Islet precursor cell (in vitro differentiated cells): Measurements from ENCODE around the gene NXN.
"Not testable (repeated sequence)": the region's sequence is repeated elsewhere in the genome, so short reads cannot be mapped to it uniquely, and the experiment has no call there.

ENCODE experiments used
- DNase-seq: peaks from one replicate; pipeline ENCODE4 v3.0.0-alpha.2; 2018

The NXN gene

GRCh38 chr17:952592-952991 is 27.0 kb downstream of the NXN start:
- DNase-seq, result not testable (repeated sequence)

DNA sequence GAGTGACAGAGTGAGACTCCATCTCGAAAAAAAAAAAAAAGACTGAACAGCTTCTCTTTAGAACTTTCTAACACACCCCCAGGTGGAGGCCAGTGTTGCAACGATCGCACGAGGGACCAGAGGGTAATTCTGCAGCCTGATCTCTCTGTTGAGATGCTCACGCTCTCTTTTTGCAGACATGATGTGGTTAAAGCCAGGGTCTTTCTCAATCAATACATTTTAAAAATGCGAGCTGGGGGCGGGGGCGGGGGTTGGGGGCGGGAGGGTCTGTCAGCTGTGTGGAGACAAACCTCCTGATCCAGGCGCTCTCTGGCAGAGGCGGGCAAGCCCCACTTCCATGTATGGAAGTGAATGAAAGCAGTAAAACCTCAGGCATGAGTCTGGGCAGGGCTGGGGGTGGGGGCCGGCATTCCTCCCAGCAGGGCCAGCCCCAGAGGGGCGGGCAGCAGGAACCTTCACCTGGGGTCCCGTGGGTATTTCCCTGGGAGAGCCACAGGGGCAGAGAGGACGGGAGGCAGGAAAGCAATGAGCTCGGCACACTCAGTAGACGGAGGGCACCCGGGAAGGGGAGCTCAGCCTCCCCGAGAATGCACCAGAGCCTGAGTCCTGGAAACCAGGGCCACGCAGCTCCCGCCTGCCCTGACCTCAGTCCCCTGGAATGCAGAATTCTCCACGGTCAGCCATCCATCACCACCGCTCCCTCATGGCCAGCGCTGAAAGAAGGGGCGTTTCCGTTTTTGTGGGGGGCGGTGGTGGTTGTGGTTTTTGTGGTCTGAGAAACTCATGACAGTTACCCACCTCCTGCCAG is 28.0 kb downstream of the NXN start:
- peak; percentile 99 for DNase-seq

GRCh38 chr17:949623-950303 is 29.8 kb downstream of the NXN start:
- DNase-seq, result peak; percentile 79

GRCh38 chr17:948284-948852 is 31.2 kb downstream of the NXN start:
- peak; percentile 88 for DNase-seq

DNA sequence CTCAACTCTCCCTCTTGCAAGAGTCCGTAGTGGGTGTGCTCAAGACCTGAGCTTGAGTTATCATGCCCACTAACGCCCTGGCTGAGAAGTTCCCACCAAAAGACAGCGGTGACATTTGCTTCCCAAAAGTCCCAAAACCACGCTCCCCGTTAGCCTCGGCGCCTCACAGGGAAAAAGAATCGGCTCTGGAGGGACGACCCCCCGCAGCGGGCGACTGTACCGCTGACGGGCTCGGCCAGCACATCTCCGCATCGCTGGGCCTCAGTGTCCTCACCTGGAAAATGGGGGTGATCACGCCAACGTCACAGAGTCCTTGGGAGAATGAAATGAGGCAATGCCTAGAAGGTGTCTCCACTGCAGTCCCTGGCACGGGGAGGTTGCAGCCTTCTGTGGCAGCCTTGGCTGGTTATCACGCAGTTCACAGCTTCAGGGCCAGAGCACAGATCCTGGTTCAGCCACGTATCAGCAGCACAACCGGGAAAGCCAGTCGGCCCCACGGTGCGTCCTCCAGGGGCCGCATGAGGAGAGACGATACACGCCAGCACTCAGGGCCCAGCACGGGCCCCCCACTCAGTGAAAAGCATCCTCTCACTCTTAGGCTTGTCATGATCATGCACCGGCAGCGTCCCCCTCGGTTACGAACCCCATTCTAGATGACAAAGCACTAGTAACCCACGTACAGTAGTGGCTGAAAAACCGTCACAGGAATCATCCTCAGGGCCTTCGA is 32.9 kb downstream of the NXN start:
- DNase-seq, result no peak

DNA sequence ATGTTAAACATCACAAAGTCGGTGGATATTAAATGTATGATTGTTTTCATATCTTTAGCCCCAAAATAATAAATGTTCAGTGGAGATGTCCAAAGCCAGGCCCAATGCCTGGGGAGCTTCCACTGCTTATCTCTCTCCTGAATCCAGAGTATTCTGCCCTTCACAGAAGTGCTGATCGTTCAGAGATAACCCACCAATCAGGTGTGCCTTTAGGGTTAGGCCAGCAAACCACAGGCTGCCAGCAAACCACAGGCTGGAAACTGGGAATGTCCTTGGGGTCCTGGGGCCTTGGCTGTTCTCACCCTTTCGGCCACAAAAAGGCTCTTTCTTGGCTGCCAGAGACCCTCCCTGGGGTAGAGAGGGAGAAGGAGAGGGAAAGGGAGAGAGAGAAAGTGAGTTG is 33.9 kb downstream of the NXN start:
- DNase-seq, result peak; percentile 96

- DNase-seq, result no peak
Observed at GRCh38 chr17:944266-944826, 35.2 kb downstream of the NXN start.

- DNase-seq, result peak; percentile 57
Observed at GRCh38 chr17:935485-935884, 44.1 kb downstream of the NXN start.

DNA sequence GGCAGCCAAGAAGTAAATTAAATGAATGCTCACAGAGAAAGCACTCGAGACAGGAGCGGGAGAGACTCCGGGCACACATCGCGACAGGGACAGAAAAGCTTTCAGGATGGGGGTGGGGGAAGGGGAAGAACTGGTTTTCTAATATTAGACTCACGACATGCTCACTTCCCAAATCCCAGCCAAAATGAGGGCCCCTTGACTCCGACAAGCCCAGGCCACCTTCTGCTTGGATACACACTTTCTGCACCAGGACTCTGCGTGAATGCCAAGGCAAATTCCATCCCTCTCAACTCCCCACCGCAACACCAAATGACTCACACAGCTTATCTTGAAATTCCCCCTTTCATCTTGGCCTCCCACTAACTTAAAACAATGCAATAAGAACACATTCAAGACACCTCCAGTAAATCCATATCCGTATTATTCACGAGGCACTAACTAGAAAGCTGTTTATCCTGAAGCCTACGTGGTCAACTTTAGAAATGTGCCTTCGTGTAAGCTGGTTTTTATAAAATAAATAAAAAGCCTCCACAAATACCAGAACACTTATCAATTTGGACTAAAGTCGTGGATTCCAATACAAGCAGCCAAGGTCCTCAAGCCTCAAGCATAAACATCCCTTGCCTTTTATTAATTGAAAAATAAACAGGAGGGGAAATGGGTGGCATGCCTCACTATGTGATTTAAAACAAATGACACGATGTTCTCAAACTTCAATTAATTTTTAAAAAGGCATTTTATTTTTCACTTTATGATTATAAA is 46.1 kb downstream of the NXN start:
- peak; percentile 98 for DNase-seq

DNA sequence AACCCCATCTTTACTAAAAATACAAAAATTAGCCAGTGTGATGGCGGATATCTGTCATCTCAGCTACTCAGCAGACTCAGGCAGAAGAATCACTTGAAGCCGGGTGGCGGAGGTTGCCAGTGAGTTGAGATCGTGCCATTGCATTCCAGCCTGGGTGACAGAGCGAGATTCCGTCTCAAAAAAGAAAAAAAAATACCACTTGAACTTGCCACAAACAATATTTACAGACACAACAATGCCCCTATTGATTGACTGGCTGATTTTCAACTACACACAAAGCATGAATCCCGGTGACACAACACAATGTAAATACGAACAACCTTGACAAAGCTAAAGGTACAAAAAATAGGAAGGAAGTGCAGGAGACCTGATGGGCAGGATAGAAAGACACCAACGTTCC is 49.3 kb downstream of the NXN start:
- no peak for DNase-seq

- DNase-seq, result no peak
Observed at GRCh38 chr17:929586-929985, 50.0 kb downstream of the NXN start.

- peak; percentile 92 for DNase-seq
Observed at GRCh38 chr17:927611-928461, 51.7 kb downstream of the NXN start.

DNA sequence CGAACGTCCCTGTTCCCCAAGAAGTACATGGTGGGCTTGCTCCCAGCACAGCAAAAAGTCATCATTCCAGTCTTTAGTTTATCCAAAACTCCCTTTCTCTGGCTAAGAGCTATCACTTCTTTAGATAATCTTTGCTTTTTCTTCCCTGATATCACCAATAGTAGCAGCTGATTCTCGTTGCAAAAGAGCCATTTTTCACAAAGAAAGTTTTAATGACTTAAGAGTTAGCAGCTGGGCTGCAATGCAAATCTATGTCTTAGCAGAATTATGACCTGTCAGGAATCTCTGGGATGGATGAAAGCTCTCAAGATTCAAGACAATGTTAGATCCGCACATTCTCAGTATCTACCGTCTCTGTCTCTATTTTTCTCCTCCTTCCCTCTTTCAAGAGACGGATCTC is 53.8 kb downstream of the NXN start:
- no peak for DNase-seq

DNA sequence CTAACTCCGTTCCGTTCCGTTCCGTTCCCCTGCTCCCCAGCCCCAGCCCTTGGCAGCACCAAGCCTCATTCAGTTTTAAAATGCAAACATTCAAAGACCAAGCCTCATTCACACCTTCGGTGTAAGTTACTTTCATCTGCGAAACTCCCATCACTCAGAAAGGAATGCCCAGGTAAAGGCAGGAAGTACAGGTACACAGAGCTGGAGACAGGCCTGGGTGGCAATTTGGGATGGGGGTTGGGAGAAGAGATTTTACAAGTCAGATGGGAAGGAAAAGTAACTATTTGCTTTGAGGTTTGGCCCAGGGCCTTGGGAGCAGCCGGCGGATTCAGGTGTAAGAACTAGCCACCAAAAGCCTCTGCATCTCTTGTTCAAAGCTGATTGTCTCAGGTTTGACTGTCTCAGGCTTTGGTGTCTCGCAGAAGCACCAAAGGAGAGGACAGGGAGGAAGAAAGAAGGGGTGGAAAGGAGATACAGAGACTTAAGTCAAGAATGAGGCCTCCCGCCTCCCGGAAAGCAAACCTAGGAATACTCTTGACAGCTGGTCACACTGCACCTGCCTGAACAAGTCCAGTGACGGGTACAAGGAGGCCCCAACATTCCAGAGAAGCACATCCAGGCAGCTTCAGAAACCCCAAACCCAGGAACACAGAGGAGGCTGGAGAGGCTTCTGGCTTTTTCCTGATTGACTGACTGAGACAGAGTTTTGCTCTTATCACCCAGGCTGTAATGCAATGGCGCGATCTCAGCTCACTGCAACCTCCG is 54.7 kb downstream of the NXN start:
- peak; percentile 78 for DNase-seq

DNA sequence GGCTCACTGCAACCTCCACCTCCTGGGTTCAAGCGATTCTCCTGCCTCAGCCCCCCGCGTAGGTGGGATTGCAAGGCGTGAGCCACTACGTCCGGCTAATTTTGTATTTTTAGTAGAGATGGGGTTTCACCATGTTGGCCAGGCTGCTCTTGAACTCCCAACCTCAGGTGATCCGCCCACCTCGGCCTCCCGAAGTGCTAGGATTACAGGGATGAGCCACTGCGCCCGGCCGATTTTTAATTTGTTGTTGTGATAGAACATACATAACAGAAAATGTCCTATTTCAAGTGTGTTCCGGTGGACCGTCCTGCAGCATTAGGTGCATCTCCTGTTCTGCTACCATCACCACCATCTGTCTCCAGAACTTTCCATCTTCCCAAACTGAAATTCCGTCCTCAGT is 55.3 kb downstream of the NXN start:
- not testable (repeated sequence) for DNase-seq

DNA sequence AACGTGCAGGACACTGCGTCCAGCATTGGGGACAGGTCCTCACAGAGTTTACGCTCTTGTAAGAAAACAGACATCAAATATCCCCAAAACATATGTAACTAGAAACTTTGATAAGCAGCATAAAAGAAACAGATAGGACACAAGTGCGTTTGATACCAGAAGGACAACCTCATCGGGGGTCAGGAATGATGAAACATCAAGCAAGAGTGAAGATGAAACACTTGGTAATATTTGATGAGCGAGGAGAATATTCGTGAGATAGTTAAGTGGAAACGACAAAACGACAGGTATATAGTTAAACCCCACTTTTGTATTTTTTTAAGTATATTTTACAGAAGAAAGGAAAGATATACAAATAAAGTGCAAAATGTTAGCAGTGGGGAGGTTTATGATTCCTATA is 55.9 kb downstream of the NXN start:
- no peak for DNase-seq

GRCh38 chr17:921161-921560 is 58.4 kb downstream of the NXN start:
- no peak for DNase-seq

DNA sequence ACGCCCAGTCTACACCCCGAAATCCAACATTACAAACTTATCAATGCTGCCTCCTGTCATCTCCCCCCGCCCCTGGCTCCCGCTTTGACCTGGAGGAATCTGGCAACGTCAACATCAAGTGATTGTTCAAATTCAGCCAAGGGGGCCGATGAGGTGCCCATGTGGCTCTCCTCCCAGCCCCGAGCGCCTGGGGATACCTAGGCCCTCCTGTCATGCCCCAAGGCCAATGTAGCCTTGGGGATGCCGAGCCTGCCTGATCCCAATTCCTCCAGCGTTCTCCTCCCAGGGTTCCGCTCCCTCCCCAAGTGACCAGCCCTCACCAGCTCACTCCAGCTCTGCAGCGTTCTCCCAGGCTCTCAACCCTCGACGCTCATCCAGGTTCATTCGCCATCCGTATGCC is 59.4 kb downstream of the NXN start:
- no peak for DNase-seq

GRCh38 chr17:917941-918740 is 61.4 kb downstream of the NXN start:
- DNase-seq, result no peak

GRCh38 chr17:917391-917811 is 62.2 kb downstream of the NXN start:
- no peak for DNase-seq
